Measurements from ENCODE around the gene ABRACL.
A peak's percentile ranks its signal among the peaks of the same experiment; 100 is the strongest.

Gene ABRACL

GRCh38 chr6:138987643-138988468 lies 40.7 kb upstream of the ABRACL start, which contains the start of gene REPS1:
Gene REPS1, minus strand, starts transcription at chr6:138988253. Its CDS starts 571 bp downstream, at chr6:138987682.
- peak within 1 kb of the TSS; percentile 72 for H3K9ac ChIP-seq (ENCODE audit: low read length)
- TF ChIP-seq EZH2 (IDR thresholded peaks at IDR 0.05; ENCODE audit: borderline replicate concordance, low read length): no peak
- TF ChIP-seq CTCF (IDR thresholded peaks at IDR 0.05; ENCODE audit: low read length): peak; percentile 80
- H3K27ac ChIP-seq (ENCODE audit: low read depth, low read length, poor library complexity, severe bottlenecking): no peak within 1 kb of the TSS
- H3K4me2 ChIP-seq (ENCODE audit: low read length): peak within 1 kb of the TSS; percentile 92
- no peaks in the 10 kb centered on the region for H3K9me3 ChIP-seq (ENCODE audit: low read length)
- H3K36me3 ChIP-seq (ENCODE audit: insufficient read depth, low read length): no peaks in the 10 kb centered on the region
- H3K79me2 ChIP-seq (ENCODE audit: insufficient read depth, low read length): peaks cover 9% of the 10 kb centered on the region
- no peaks in the 10 kb centered on the region for H3F3A ChIP-seq (ENCODE audit: insufficient read depth, low read length)
- peak within 1 kb of the TSS; percentile 85 for H3K4me3 ChIP-seq (ENCODE audit: low read depth, low read length, poor library complexity, severe bottlenecking)
- 0 out of 2 replicates have a peak, but pooled peaks cover 3% of the 10 kb centered on the region for H4K20me1 ChIP-seq (ENCODE audit: insufficient read depth, low read length)
- no peaks in the 10 kb centered on the region for H3K27me3 ChIP-seq (ENCODE audit: insufficient read depth, low read length)
- H3K4me1 ChIP-seq (ENCODE audit: insufficient read depth, low read length, severe bottlenecking): peaks cover 35% of the 10 kb centered on the region
- H3K9me2 ChIP-seq (ENCODE audit: low read depth, low read length): no peaks in the 10 kb centered on the region
- H2AFZ ChIP-seq (ENCODE audit: low read length): 0 out of 2 replicates have a peak within 1 kb of the TSS, but pooled peaks have one; percentile 39

- no peak overlapping the region for H3K27ac ChIP-seq (ENCODE audit: low read depth, low read length, poor library complexity, severe bottlenecking)
- peak overlapping the region; percentile 92 for H3K4me2 ChIP-seq (ENCODE audit: low read length)
- no peaks in the 10 kb centered on the region for H3K9me2 ChIP-seq (ENCODE audit: low read depth, low read length)
- H3K9ac ChIP-seq (ENCODE audit: low read length): peak overlapping the region; percentile 37; the same call in 1 of the 2 replicates
- H3K4me1 ChIP-seq (ENCODE audit: insufficient read depth, low read length, severe bottlenecking): peaks cover 35% of the 10 kb centered on the region
- H3K27me3 ChIP-seq (ENCODE audit: insufficient read depth, low read length): no peaks in the 10 kb centered on the region
- no peak for TF ChIP-seq CTCF (IDR thresholded peaks at IDR 0.05; ENCODE audit: low read length)
- no peak for TF ChIP-seq EZH2 (IDR thresholded peaks at IDR 0.05; ENCODE audit: borderline replicate concordance, low read length)
- H3K9me3 ChIP-seq (ENCODE audit: low read length): no peaks in the 10 kb centered on the region
- 0 out of 2 replicates have a peak overlapping the region, but pooled peaks have one; percentile 39 for H2AFZ ChIP-seq (ENCODE audit: low read length)
- peak overlapping the region; percentile 85 for H3K4me3 ChIP-seq (ENCODE audit: low read depth, low read length, poor library complexity, severe bottlenecking)
- H3K79me2 ChIP-seq (ENCODE audit: insufficient read depth, low read length): peaks cover 5% of the 10 kb centered on the region; the same call in 1 of the 2 replicates
- H4K20me1 ChIP-seq (ENCODE audit: insufficient read depth, low read length): 0 out of 2 replicates have a peak, but pooled peaks cover 3% of the 10 kb centered on the region
- H3F3A ChIP-seq (ENCODE audit: insufficient read depth, low read length): no peaks in the 10 kb centered on the region
- no peaks in the 10 kb centered on the region for H3K36me3 ChIP-seq (ENCODE audit: insufficient read depth, low read length)
Observed at GRCh38 chr6:138988469-138988834, 40.1 kb upstream of the ABRACL start.

- Histone ChIP-seq H3K27ac (ENCODE audit: low read depth, low read length, poor library complexity, severe bottlenecking) (no peak overlapping the region), H3K4me3 (ENCODE audit: low read depth, low read length, poor library complexity, severe bottlenecking) (no peak overlapping the region), H4K20me1 (ENCODE audit: insufficient read depth, low read length) (0 out of 2 replicates have a peak, but pooled peaks cover 3% of the 10 kb centered on the region), H3K79me2 (ENCODE audit: insufficient read depth, low read length) (no peaks in the 10 kb centered on the region), H2AFZ (ENCODE audit: low read length) (no peak overlapping the region), H3F3A (ENCODE audit: insufficient read depth, low read length) (no peaks in the 10 kb centered on the region), H3K27me3 (ENCODE audit: insufficient read depth, low read length) (no peaks in the 10 kb centered on the region), H3K9me2 (ENCODE audit: low read depth, low read length) (no peaks in the 10 kb centered on the region), H3K9me3 (ENCODE audit: low read length) (no peaks in the 10 kb centered on the region), H3K4me1 (ENCODE audit: insufficient read depth, low read length, severe bottlenecking) (peaks cover 35% of the 10 kb centered on the region), H3K36me3 (ENCODE audit: insufficient read depth, low read length) (no peaks in the 10 kb centered on the region), H3K4me2 (ENCODE audit: low read length) (no peak overlapping the region), H3K9ac (ENCODE audit: low read length) (no peak overlapping the region)
- TF ChIP-seq CTCF (IDR thresholded peaks at IDR 0.05; ENCODE audit: low read length): no peak
- no peak for TF ChIP-seq EZH2 (IDR thresholded peaks at IDR 0.05; ENCODE audit: borderline replicate concordance, low read length)
Observed at GRCh38 chr6:138989098-138989983, 39.2 kb upstream of the ABRACL start.
